Osteoblast (primary cell): Measurements from ENCODE around the gene CDK15. TPM values are rescaled to one million over a fixed set of nuclear protein-coding genes. Genes with fewer than 3 reads are reported as not detected.
A peak's percentile ranks its signal among the peaks of the same experiment; 100 is the strongest.

Experiments used
- DNase-seq: peaks from one replicate; pipeline ENCODE4 v3.0.0; 2011; ENCODE audit warnings: low spot score, mixed read lengths; ENCODE audit not compliant: insufficient read length; ENCODE audit errors: missing footprints
- H2AFZ ChIP-seq: 2 replicates; pipeline ENCODE4 v1.6.0; 2011; ENCODE audit warnings: mild to moderate bottlenecking, low read length
- H3K27ac ChIP-seq: 2 replicates; pipeline ENCODE4 v1.5.1; 2011; ENCODE audit warnings: mild to moderate bottlenecking, low read depth, low read length, moderate library complexity
- H3K27me3 ChIP-seq: 2 replicates; pipeline ENCODE4 v1.6.0; 2012; ENCODE audit warnings: mild to moderate bottlenecking, control low read depth, inconsistent platforms, low read length, moderate library complexity; ENCODE audit not compliant: insufficient read depth
- H3K36me3 ChIP-seq: 2 replicates; pipeline ENCODE4 v1.5.1; 2011; ENCODE audit warnings: mild to moderate bottlenecking, low read length, control low read depth, moderate library complexity; ENCODE audit not compliant: insufficient read depth
- H3K4me1 ChIP-seq: 2 replicates; pipeline ENCODE4 v1.5.1; 2011; ENCODE audit warnings: mild to moderate bottlenecking, low read length, control low read depth, moderate library complexity; ENCODE audit not compliant: insufficient read depth
- H3K4me2 ChIP-seq: 2 replicates; pipeline ENCODE4 v1.6.0; 2011; ENCODE audit warnings: mild to moderate bottlenecking, low read length; ENCODE audit not compliant: insufficient read depth
- H3K4me3 ChIP-seq: fragments of 200-600 bp; sonication (generic); 3 replicates; pipeline ENCODE4 v1.5.1; 2012; ENCODE audit warnings: mild to moderate bottlenecking, low read length, inconsistent platforms; ENCODE audit not compliant: insufficient read depth
- H3K79me2 ChIP-seq: 2 replicates; pipeline ENCODE4 v1.6.0; 2012; ENCODE audit warnings: mild to moderate bottlenecking, low read length, control low read depth, inconsistent platforms; ENCODE audit not compliant: insufficient read depth
- H3K9me3 ChIP-seq: 2 replicates; pipeline ENCODE4 v1.5.1; 2011; ENCODE audit warnings: low read depth, low read length, control low read depth
- H4K20me1 ChIP-seq: 2 replicates; pipeline ENCODE4 v1.6.0; 2012; ENCODE audit warnings: mild to moderate bottlenecking, low read length, control low read depth; ENCODE audit not compliant: insufficient read depth
- CTCF ChIP-seq: IDR thresholded peaks from 2 replicates; pipeline ENCODE4 v1.5.1; 2011; ENCODE audit warnings: mild to moderate bottlenecking, low read depth, low read length, moderate library complexity; ENCODE audit errors: extremely low read depth
- total RNA-seq: library from RNA; depleted of rRNA; stranded (reverse); fragments of >200 nt; gene quantifications from 2 replicates; pipeline ENCODE4 v1.2.3, GENCODE V29; 2012

The CDK15 gene
- total RNA-seq, 1 donor: 4.7 TPM

DNA sequence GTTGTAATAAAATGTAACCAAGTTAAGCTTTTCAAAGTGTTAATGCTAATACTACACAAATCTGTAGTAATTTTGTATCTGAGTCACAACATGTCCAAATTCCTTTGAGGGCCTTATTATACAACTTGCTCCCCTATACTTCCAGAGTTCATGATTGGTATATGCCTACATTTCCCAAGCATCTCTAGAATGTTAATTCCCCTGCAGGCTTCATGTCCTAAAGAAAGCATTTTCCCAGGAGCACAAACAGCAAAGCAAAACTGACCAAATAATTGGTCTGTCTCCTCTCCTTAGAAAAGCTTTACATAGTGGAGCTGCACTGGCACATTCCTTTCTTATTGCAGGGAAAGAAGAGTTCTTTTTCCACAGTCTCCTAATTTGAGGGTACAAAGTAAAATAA, 29.3 kb upstream of the CDK15 start:
- H3K9me3 ChIP-seq: no peaks in the 10 kb centered on the region
- no peaks in the 10 kb centered on the region for H3K36me3 ChIP-seq
- peaks cover 86% of the 10 kb centered on the region for H3K79me2 ChIP-seq
- H3K27me3 ChIP-seq: no peaks in the 10 kb centered on the region
- TF ChIP-seq CTCF: no peak
- no peak overlapping the region for H3K4me2 ChIP-seq
- peaks cover 17% of the 10 kb centered on the region for H4K20me1 ChIP-seq
- peak; percentile 44 for DNase-seq
- peaks cover 45% of the 10 kb centered on the region for H3K4me1 ChIP-seq
- no peak overlapping the region for H3K27ac ChIP-seq
- H3K4me3 ChIP-seq: no peak overlapping the region
- no peak overlapping the region for H2AFZ ChIP-seq

GRCh38 chr2:201777869-201778268, 28.5 kb upstream of the CDK15 start:
- peaks cover 17% of the 10 kb centered on the region for H4K20me1 ChIP-seq
- DNase-seq: peak; percentile 22

DNA sequence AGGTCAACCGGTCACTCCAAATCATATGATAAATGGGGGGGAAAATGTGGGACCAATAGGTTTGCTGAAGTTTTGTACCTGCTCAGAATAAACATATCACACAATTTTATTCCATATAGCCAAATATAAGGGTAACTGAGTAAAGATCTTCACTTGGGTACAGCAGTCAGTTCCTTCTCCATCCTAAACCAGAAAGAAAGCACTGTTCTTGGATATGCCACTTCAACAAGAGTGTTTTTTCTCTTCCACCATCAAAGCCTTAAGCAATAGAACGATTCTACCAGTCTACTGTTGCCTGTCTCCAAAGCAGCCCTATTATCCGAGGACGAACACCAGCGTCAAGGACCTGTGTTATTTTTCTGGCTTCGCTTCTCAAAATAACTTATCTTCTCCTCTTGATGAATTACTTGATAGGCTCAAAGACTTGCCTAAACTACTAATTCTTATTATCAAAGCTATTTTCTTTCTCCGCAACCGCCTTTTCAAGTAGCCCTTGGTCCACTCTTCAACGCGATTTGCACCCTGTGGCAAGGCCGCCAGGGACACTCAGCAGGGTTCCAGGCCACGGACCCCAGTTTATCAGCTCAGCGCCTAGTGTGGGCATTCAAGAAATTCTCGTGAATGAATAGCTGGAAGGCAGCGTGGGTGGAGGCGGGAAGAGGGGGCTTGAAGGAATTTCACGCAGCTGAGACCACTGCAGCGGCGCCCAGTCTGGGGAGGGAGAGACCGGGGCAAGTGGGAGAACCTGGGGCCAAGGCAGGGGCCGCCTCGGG, 26.2 kb upstream of the CDK15 start:
- H3K27me3 ChIP-seq: no peaks in the 10 kb centered on the region
- H3K9me3 ChIP-seq: no peaks in the 10 kb centered on the region
- H4K20me1 ChIP-seq: peaks cover 13% of the 10 kb centered on the region
- no peak for TF ChIP-seq CTCF
- peak overlapping the region; percentile 100 for H3K4me2 ChIP-seq
- no peaks in the 10 kb centered on the region for H3K36me3 ChIP-seq
- peaks cover 56% of the 10 kb centered on the region for H3K79me2 ChIP-seq
- no peak for DNase-seq
- H3K4me1 ChIP-seq: peaks cover 40% of the 10 kb centered on the region
- H3K4me3 ChIP-seq: peak overlapping the region; percentile 83
- peak overlapping the region; percentile 95 for H2AFZ ChIP-seq
- H3K27ac ChIP-seq: peak overlapping the region; percentile 91

More at GRCh38 chr2:201777869-201778268, 28.5 kb upstream of the CDK15 start:
- Histone ChIP-seq H3K4me3 (no peak overlapping the region), H3K79me2 (peaks cover 79% of the 10 kb centered on the region), H3K4me2 (peak overlapping the region; percentile 100), H3K4me1 (peaks cover 45% of the 10 kb centered on the region), H3K36me3 (no peaks in the 10 kb centered on the region), H3K27ac (no peak overlapping the region), H3K27me3 (no peaks in the 10 kb centered on the region), H3K9me3 (no peaks in the 10 kb centered on the region), H2AFZ (no peak overlapping the region)
- TF ChIP-seq CTCF: no peak

DNA sequence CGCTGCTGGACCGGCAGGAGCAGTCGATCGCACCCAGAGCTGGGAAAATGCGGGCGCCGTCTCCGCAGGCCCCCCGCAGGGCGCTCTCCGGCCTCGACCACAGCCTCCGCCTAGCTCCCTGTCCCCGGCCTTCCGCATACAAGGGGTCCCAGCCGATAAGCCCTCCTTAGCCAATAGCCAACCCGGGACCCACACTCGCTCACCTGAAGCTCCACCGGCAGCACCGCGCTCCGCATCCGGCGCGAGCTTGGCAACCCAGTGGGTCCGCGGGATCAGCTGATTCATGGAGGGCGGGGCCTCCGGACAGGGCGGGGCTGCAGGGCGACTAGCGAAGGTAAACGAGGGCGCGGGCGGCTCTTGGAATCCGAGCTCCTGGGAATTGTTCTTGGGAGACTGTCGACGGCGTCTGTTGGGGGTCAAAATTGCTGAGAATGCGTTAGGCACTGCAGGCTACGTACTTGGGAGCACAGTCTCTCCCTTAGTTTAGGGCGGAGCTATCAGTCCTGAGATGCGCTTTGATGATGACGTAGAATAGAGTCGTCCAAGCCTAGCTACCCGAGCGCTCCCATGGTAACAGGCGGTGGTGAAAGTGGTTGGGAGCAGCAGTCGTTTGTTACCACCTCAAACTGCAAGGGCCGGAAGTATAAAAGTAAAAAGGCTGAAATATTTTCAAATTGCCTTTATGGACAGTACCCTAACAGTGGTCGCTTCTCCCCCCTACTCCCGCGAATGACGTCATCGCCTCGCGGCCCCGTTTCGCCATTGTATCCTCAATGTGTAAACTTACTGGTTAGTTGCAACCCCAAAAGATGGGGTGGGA, 25.5 kb upstream of the CDK15 start, which contains the start of gene ALS2:
ALS2 (minus strand) TSS at position 260 of the 820 bp plus-strand sequence. CDS start 12,048 bp downstream, outside the sequence.
- TF ChIP-seq CTCF: no peak
- peak within 1 kb of the TSS; percentile 95 for H2AFZ ChIP-seq
- peak; percentile 96 for DNase-seq
- H3K4me3 ChIP-seq: peak within 1 kb of the TSS; percentile 83
- H3K4me2 ChIP-seq: peak within 1 kb of the TSS; percentile 100
- H3K79me2 ChIP-seq: peaks cover 48% of the 10 kb centered on the region
- H3K4me1 ChIP-seq: peaks cover 40% of the 10 kb centered on the region
- H4K20me1 ChIP-seq: peaks cover 9% of the 10 kb centered on the region
- no peaks in the 10 kb centered on the region for H3K27me3 ChIP-seq
- no peaks in the 10 kb centered on the region for H3K9me3 ChIP-seq
- no peaks in the 10 kb centered on the region for H3K36me3 ChIP-seq
- peak within 1 kb of the TSS; percentile 91 for H3K27ac ChIP-seq
